Measurements from ENCODE around the gene GAS7. TPM values are rescaled to one million over a fixed set of nuclear protein-coding genes. Genes with fewer than 3 reads are reported as not detected.

The GAS7 gene
- total and polyA plus RNA-seq, 2 experiments from 2014 or later = 1.9 to 10.7 TPM

GRCh38 chr17:9860851-9861250 lies 337.6 kb downstream of the GAS7 start:
- Mint-ChIP-seq H3K4me1 (no peaks in the 10 kb centered on the region), H3K36me3 (ENCODE audit: low read depth) (no peaks in the 10 kb centered on the region), H3K4me3 (no peak overlapping the region), H3K27me3 (ENCODE audit: insufficient read depth, low read depth, poor library complexity) (peaks cover 2% of the 10 kb centered on the region), H3K9me3 (peaks cover 16% of the 10 kb centered on the region; the same call in 2 of the 3 replicates), H3K27ac (no peak overlapping the region)
- Histone ChIP-seq H2AFZ (no peak overlapping the region), H3K27me3 (ENCODE audit: insufficient read depth) (no peaks in the 10 kb centered on the region), H3K9me2 (ENCODE audit: insufficient read depth) (peaks cover 11% of the 10 kb centered on the region; the same call in 1 of the 2 replicates), H3K4me2 (no peak overlapping the region), H3K79me2 (replicated peaks; ENCODE audit: insufficient read depth) (no peaks in the 10 kb centered on the region), H3K27ac (ENCODE audit: low read depth) (no peak overlapping the region), H3K36me3 (ENCODE audit: insufficient read depth) (no peaks in the 10 kb centered on the region), H3F3A (replicated peaks; ENCODE audit: low read depth) (no peaks in the 10 kb centered on the region), H4K20me1 (replicated peaks; ENCODE audit: insufficient read depth) (no peaks in the 10 kb centered on the region), H3K4me3 (no peak overlapping the region), H3K4me1 (ENCODE audit: insufficient read depth) (no peaks in the 10 kb centered on the region)
- DNase-seq (ENCODE audit: low spot score) = no peak
- TF ChIP-seq STAT1 (IDR thresholded peaks at IDR 0.05; ENCODE audit: unreplicated experiment) (no peak), JUNB (IDR thresholded peaks at IDR 0.05; ENCODE audit: unreplicated experiment) (no peak), CREB1 (CRISPR knock-in tag; IDR thresholded peaks at IDR 0.05; ENCODE audit: low read depth) (no peak), POLR2AphosphoS5 (IDR thresholded peaks at IDR 0.05; ENCODE audit: low read depth) (no peak), ZNF114 (CRISPR knock-in tag; IDR thresholded peaks at IDR 0.05) (no peak), EZH2phosphoT487 (IDR thresholded peaks at IDR 0.05; ENCODE audit: unreplicated experiment) (no peak), NANOG (IDR thresholded peaks at IDR 0.05; ENCODE audit: borderline replicate concordance) (no peak), ZNF331 (CRISPR knock-in tag; IDR thresholded peaks at IDR 0.05; ENCODE audit: low read depth) (no peak), EZH2 (IDR thresholded peaks at IDR 0.05; ENCODE audit: low read depth, unreplicated experiment) (no peak)
- TF ChIP-seq, protein P1, sequence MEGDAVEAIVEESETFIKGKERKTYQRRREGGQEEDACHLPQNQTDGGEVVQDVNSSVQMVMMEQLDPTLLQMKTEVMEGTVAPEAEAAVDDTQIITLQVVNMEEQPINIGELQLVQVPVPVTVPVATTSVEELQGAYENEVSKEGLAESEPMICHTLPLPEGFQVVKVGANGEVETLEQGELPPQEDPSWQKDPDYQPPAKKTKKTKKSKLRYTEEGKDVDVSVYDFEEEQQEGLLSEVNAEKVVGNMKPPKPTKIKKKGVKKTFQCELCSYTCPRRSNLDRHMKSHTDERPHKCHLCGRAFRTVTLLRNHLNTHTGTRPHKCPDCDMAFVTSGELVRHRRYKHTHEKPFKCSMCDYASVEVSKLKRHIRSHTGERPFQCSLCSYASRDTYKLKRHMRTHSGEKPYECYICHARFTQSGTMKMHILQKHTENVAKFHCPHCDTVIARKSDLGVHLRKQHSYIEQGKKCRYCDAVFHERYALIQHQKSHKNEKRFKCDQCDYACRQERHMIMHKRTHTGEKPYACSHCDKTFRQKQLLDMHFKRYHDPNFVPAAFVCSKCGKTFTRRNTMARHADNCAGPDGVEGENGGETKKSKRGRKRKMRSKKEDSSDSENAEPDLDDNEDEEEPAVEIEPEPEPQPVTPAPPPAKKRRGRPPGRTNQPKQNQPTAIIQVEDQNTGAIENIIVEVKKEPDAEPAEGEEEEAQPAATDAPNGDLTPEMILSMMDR (conservative IDR thresholded peaks at IDR 0.05; ENCODE audit: low read depth in 2 of 2) = no peak
- TF ChIP-seq, protein P2, sequence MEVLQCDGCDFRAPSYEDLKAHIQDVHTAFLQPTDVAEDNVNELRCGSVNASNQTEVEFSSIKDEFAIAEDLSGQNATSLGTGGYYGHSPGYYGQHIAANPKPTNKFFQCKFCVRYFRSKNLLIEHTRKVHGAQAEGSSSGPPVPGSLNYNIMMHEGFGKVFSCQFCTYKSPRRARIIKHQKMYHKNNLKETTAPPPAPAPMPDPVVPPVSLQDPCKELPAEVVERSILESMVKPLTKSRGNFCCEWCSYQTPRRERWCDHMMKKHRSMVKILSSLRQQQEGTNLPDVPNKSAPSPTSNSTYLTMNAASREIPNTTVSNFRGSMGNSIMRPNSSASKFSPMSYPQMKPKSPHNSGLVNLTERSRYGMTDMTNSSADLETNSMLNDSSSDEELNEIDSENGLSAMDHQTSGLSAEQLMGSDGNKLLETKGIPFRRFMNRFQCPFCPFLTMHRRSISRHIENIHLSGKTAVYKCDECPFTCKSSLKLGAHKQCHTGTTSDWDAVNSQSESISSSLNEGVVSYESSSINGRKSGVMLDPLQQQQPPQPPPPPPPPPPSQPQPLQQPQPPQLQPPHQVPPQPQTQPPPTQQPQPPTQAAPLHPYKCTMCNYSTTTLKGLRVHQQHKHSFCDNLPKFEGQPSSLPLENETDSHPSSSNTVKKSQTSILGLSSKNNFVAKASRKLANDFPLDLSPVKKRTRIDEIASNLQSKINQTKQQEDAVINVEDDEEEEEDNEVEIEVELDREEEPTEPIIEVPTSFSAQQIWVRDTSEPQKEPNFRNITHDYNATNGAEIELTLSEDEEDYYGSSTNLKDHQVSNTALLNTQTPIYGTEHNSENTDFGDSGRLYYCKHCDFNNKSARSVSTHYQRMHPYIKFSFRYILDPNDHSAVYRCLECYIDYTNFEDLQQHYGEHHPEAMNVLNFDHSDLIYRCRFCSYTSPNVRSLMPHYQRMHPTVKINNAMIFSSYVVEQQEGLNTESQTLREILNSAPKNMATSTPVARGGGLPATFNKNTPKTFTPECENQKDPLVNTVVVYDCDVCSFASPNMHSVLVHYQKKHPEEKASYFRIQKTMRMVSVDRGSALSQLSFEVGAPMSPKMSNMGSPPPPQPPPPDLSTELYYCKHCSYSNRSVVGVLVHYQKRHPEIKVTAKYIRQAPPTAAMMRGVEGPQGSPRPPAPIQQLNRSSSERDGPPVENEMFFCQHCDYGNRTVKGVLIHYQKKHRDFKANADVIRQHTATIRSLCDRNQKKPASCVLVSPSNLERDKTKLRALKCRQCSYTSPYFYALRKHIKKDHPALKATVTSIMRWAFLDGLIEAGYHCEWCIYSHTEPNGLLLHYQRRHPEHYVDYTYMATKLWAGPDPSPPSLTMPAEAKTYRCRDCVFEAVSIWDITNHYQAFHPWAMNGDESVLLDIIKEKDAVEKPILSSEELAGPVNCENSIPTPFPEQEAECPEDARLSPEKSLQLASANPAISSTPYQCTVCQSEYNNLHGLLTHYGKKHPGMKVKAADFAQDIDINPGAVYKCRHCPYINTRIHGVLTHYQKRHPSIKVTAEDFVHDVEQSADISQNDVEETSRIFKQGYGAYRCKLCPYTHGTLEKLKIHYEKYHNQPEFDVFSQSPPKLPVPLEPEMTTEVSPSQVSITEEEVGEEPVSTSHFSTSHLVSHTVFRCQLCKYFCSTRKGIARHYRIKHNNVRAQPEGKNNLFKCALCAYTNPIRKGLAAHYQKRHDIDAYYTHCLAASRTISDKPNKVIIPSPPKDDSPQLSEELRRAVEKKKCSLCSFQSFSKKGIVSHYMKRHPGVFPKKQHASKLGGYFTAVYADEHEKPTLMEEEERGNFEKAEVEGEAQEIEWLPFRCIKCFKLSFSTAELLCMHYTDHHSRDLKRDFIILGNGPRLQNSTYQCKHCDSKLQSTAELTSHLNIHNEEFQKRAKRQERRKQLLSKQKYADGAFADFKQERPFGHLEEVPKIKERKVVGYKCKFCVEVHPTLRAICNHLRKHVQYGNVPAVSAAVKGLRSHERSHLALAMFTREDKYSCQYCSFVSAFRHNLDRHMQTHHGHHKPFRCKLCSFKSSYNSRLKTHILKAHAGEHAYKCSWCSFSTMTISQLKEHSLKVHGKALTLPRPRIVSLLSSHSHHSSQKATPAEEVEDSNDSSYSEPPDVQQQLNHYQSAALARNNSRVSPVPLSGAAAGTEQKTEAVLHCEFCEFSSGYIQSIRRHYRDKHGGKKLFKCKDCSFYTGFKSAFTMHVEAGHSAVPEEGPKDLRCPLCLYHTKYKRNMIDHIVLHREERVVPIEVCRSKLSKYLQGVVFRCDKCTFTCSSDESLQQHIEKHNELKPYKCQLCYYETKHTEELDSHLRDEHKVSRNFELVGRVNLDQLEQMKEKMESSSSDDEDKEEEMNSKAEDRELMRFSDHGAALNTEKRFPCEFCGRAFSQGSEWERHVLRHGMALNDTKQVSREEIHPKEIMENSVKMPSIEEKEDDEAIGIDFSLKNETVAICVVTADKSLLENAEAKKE (CRISPR knock-in tag; IDR thresholded peaks at IDR 0.05) = no peak
- no peak for ATAC-seq

Other genes with a start within 250 kb of the GAS7 start
- not detected in 2 replicates for gene MYH13, start 174.4 kb upstream of the GAS7 start, total RNA-seq (2014; rRNA removed; shearing (Covaris generic))
- not detected in 2 replicates for gene MYH13, start 174.4 kb upstream of the GAS7 start, polyA plus RNA-seq (2016; fragmentation: Nextera tagmentation; extraction: Ambion mirVana)
- gene MYH8, start 223.3 kb upstream of the GAS7 start, total RNA-seq (2014; rRNA removed; shearing (Covaris generic)) = not detected in 2 replicates
- gene MYH8, start 223.3 kb upstream of the GAS7 start, polyA plus RNA-seq (2016; fragmentation: Nextera tagmentation; extraction: Ambion mirVana) = not detected in 2 replicates